Measurements from ENCODE around the gene STRIT1.

GRCh38 chr3:155312781-155313180 is 19.3 kb upstream of the STRIT1 start:
- TF ChIP-seq EP300 (IDR thresholded peaks at IDR 0.05) (no peak), CTCF (IDR thresholded peaks at IDR 0.05) (no peak), POLR2AphosphoS5 (IDR thresholded peaks at IDR 0.05) (no peak), POLR2A (IDR thresholded peaks at IDR 0.05) (no peak)

Data from upper lobe of left lung (tissue), 4 donors.